ENCODE data around the gene ITPR1.

Gene ITPR1

GRCh38 chr3:4765212-4765611, 272.1 kb downstream of the ITPR1 start:
- DNase-seq = no peak

GRCh38 chr3:4766263-4766662, 273.1 kb downstream of the ITPR1 start:
- DNase-seq = no peak

GRCh38 chr3:4766716-4767499, 273.8 kb downstream of the ITPR1 start:
- DNase-seq = no peak

- DNase-seq = no peak
Observed at GRCh38 chr3:4768021-4768420, 274.9 kb downstream of the ITPR1 start.

- DNase-seq = no peak
Observed at GRCh38 chr3:4768521-4768920, 275.4 kb downstream of the ITPR1 start.

GRCh38 chr3:4770561-4770960, 277.4 kb downstream of the ITPR1 start:
- no peak for DNase-seq

GRCh38 chr3:4771243-4771642, 278.1 kb downstream of the ITPR1 start:
- DNase-seq = no peak

GRCh38 chr3:4772171-4772804, 279.1 kb downstream of the ITPR1 start:
- no peak for DNase-seq

GRCh38 chr3:4772858-4773257, 279.7 kb downstream of the ITPR1 start:
- DNase-seq = no peak

GRCh38 chr3:4773583-4773982, 280.4 kb downstream of the ITPR1 start:
- DNase-seq = no peak

- DNase-seq = no peak
Observed at GRCh38 chr3:4774531-4774930, 281.4 kb downstream of the ITPR1 start.

GRCh38 chr3:4776399-4776979, 283.3 kb downstream of the ITPR1 start:
- DNase-seq = no peak

GRCh38 chr3:4776980-4777581, 283.9 kb downstream of the ITPR1 start:
- DNase-seq = no peak

- no peak for DNase-seq
Observed at GRCh38 chr3:4778119-4778518, 285.0 kb downstream of the ITPR1 start.

GRCh38 chr3:4778740-4779139, 285.6 kb downstream of the ITPR1 start:
- no peak for DNase-seq

GRCh38 chr3:4780545-4780957, 287.4 kb downstream of the ITPR1 start:
- DNase-seq = no peak

GRCh38 chr3:4782095-4782494, 288.9 kb downstream of the ITPR1 start:
- no peak for DNase-seq

- no peak for DNase-seq
Observed at GRCh38 chr3:4785551-4785950, 292.4 kb downstream of the ITPR1 start.

GRCh38 chr3:4786431-4786830, 293.3 kb downstream of the ITPR1 start:
- DNase-seq = no peak

- DNase-seq = no peak
Observed at GRCh38 chr3:4791358-4791757, 298.2 kb downstream of the ITPR1 start.

GRCh38 chr3:4793311-4793710, 300.2 kb downstream of the ITPR1 start:
- no peak for DNase-seq

- DNase-seq = no peak
Observed at GRCh38 chr3:4794331-4794730, 301.2 kb downstream of the ITPR1 start.

GRCh38 chr3:4794798-4795197, 301.6 kb downstream of the ITPR1 start:
- no peak for DNase-seq

- DNase-seq = no peak
Observed at GRCh38 chr3:4795905-4796304, 302.8 kb downstream of the ITPR1 start.
